ENCODE results near the gene NACC1. TPM values are rescaled to one million over a fixed set of nuclear protein-coding genes. Genes with fewer than 3 reads are reported as not detected.

NACC1 gene
- total RNA-seq (2021) (119 and 126 TPM in 2 replicates), Bru-seq, nascent RNA (percentile 80 among the genes with signal in this experiment), BruChase-seq, experiment 1, labeled RNA remaining after a 2-hour chase (percentile 91 among the genes with signal in this experiment), BruChase-seq, experiment 2, labeled RNA remaining after a 6-hour chase (percentile 96 among the genes with signal in this experiment)
- long read RNA-seq, full-length matches to known transcripts = 3 of 18 reads
- long read RNA-seq, partial matches to known transcripts = 0 of 18 reads
- long read RNA-seq, other reads (novel, unspliced or antisense) = 15 of 18 reads

DNA sequence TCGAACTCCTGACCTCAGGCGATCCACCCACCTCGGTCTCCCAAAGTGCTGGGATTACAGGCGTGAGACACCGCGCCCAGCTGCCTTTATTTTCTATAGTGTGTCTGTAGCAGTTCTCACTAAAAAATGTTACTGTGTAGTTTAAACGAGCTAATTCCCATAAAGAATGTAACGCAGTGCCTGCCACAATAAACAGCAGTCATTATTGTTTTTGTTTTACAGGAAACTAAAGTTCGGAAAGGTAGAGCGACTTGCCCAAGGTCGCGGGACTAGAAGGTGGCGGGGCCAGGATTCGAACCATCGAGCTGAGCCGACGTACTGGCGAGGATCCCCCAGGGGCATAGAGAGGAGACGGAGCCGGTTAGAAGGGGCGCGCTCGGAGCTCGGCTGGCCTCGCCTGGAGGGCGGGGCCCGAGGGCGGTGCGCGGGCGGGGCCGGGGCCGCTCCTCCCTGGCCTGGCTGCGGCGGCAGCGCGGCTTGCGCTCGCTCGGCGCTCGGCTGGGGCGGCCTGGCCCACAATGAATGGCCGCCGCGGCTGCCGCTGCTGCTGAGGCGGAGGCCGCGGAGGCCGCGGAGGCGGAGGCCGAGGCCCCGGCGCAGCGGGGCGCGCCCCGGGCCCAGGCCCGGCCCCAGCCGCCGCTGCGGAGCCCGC, at the start of gene NACC1:
TSS of gene NACC1 (plus strand) at position 493 of the 652 bp plus-strand sequence. CDS start 16,944 bp downstream, outside the sequence.
- Histone ChIP-seq H3K9me3 (ENCODE audit: low read depth, low read length, poor library complexity, severe bottlenecking) (no peaks in the 10 kb centered on the region), H3K27me3 (replicated peaks; ENCODE audit: insufficient read depth, low read depth, low read length, poor library complexity) (no peaks in the 10 kb centered on the region), H3K27ac (ENCODE audit: low read depth, low read length, poor library complexity, severe bottlenecking) (peak within 1 kb of the TSS; percentile 95), H3K4me3 (ENCODE audit: low read depth, low read length, poor library complexity, severe bottlenecking) (peak within 1 kb of the TSS; percentile 82), H3K36me3 (ENCODE audit: insufficient read depth, low read length, poor library complexity, severe bottlenecking) (peaks cover 18% of the 10 kb centered on the region), H3K4me1 (ENCODE audit: insufficient read depth, low read length, poor library complexity, severe bottlenecking) (peaks cover 45% of the 10 kb centered on the region)
- ChIA-PET CTCF (interaction anchor here (0.6 kb wide), 1 partner anchor 158 kb away, joined by 4 read pairs; no protein-coding TSS in a partner anchor), POLR2A (ENCODE audit: low non-redundant PET) (interaction anchor here (1.8 kb wide), 1 partner anchor 35 kb away, joined by 6 read pairs; no protein-coding TSS in a partner anchor)
- no peak for TF ChIP-seq CTCF (conservative IDR thresholded peaks at IDR 0.05; ENCODE audit: low read depth, low read length)
- TF ChIP-seq EZH2 (IDR thresholded peaks at IDR 0.05; ENCODE audit: borderline replicate concordance, low read depth, low read length, poor library complexity, severe bottlenecking) = no peak
- DNase-seq (ENCODE audit: low spot score) = peak; percentile 97
- BruUV-seq (replicated peaks) = no TSS peak
- intact Hi-C loops (cut with micrococcal nuclease; ENCODE audit: unreplicated experiment) = loop anchor here (2.0 kb wide), 1 partner anchor 33 kb away; the partner anchor contains the start of genes IER2 and STX10

- no peaks in the 10 kb centered on the region for H3K4me1 ChIP-seq (ENCODE audit: insufficient read depth, low read length, poor library complexity, severe bottlenecking)
- intact Hi-C loops (cut with micrococcal nuclease; ENCODE audit: unreplicated experiment) = no loop called here
- H3K27me3 ChIP-seq (replicated peaks; ENCODE audit: insufficient read depth, low read depth, low read length, poor library complexity) = no peaks in the 10 kb centered on the region
- POLR2A ChIA-PET (ENCODE audit: low non-redundant PET) = no interaction called here
- no peak for DNase-seq (ENCODE audit: low spot score)
- H3K36me3 ChIP-seq (ENCODE audit: insufficient read depth, low read length, poor library complexity, severe bottlenecking) = peaks cover 11% of the 10 kb centered on the region
- H3K4me3 ChIP-seq (ENCODE audit: low read depth, low read length, poor library complexity, severe bottlenecking) = no peak overlapping the region
- H3K27ac ChIP-seq (ENCODE audit: low read depth, low read length, poor library complexity, severe bottlenecking) = no peak overlapping the region
- BruUV-seq (replicated peaks) = no TSS peak
- TF ChIP-seq CTCF (conservative IDR thresholded peaks at IDR 0.05; ENCODE audit: low read depth, low read length) = no peak
- no peak for TF ChIP-seq EZH2 (IDR thresholded peaks at IDR 0.05; ENCODE audit: borderline replicate concordance, low read depth, low read length, poor library complexity, severe bottlenecking)
- no peaks in the 10 kb centered on the region for H3K9me3 ChIP-seq (ENCODE audit: low read depth, low read length, poor library complexity, severe bottlenecking)
- CTCF ChIA-PET = interaction anchor here (0.6 kb wide), 1 partner anchor 22 kb away, joined by 8 read pairs; no protein-coding TSS in a partner anchor
Measured at GRCh38 chr19:13069415-13070359, 48.4 kb upstream of the NACC1 start.

Data from A673 (cell line).